ENCODE measurements around the gene ZNF770.
"Not testable (repeated sequence)": the region's sequence is repeated elsewhere in the genome, so short reads cannot be mapped to it uniquely, and the experiment has no call there.

Gene ZNF770

GRCh38 chr15:34976073-34976472 is 12.0 kb downstream of the ZNF770 start:
- DNase-seq: no peak

- no peak for DNase-seq
Observed at GRCh38 chr15:34973512-34973911, 14.6 kb downstream of the ZNF770 start.

DNA sequence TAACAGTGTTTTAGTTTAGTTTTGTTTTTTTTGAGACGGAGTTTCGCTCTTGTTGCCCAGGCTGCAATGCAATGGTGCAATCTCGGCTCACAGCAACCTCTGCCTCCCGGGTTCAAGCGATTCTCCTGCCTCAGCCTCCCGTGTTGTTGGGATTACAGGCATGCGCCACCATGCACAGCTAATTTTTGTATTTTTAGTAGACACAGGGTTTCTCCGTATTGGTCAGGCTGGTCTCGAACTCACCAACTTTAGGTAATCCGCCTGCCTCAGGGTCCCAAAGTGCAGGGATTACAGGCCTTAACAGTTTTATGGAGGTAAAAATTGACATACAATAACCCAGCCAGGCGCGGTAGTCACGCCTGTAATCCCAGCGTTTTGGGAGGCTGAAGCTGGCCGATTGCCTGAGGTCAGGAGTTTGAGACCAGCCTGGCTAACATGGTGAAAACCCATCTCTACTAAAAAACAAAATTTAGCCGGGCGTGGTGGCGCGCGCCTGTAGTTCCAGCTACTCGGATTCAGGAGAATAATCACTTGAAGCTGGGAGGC is 17.9 kb downstream of the ZNF770 start:
- peak in 2 of 58 donors; percentile 2 to 4 for DNase-seq

- DNase-seq: peak; percentile 31 to 98 (median 92)
Observed at GRCh38 chr15:34969340-34970097, 18.6 kb downstream of the ZNF770 start, which contains the start of gene AQR. TSS of gene AQR (minus strand) at chr15:34969742. CDS start at chr15:34969613, 129 bp downstream.

- no peak for DNase-seq
Observed at GRCh38 chr15:34964277-34964676, 23.8 kb downstream of the ZNF770 start.

DNA sequence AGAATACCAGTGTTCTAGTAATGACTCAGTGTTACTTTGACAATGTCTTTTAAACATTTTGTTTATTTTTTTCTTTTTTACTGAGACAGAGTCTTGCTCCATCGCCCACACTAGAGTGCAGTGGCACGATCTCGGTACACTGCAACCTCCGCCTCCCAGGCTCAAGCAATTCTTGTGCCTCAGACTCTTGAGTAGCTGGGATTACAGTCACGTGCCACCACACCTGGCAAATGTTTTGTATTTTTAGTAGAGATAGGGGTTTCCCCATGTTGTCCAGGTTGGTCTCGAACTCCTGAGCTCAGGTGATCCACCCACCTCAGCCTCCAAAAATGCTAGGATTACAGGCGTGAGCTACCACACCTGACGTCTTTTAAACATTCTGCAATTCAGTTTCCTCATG is 34.2 kb downstream of the ZNF770 start:
- no peak for DNase-seq

DNA sequence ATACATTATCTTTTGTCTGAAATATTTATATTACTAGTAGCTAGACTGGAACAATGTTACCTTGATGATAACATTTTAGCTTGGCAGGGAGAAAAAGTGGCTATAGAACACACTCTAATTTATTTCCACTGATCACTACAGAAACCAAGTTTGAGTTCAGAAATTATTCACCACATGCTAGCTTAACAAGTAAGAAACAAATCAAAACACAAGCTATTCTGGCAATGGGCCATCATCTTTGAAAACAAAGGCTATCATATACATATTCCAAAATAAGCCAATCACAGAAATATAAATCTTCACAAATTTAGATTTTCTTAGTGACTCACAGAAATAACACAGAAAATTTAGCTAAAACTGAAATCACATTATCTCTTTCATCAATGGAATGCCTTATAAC is 35.6 kb downstream of the ZNF770 start:
- DNase-seq: no peak

DNA sequence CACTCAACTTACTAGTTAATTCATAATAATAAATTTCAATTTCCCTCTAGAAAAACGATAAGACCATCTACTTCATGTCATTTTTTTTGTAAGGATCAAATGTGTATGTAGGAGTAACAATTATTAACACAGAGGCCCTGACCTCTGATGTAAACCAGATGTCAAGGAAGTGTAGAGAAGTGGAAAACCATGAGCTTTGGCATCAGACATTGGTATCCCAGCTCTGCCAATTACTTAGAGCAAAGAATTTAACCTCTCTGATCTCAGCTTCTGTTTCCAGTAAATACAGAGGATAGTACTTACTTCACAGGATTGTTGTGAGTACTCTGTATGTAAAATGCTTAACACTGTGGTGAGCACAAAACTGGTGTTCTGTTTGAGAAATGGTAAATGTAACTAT is 36.1 kb downstream of the ZNF770 start:
- DNase-seq: no peak

DNA sequence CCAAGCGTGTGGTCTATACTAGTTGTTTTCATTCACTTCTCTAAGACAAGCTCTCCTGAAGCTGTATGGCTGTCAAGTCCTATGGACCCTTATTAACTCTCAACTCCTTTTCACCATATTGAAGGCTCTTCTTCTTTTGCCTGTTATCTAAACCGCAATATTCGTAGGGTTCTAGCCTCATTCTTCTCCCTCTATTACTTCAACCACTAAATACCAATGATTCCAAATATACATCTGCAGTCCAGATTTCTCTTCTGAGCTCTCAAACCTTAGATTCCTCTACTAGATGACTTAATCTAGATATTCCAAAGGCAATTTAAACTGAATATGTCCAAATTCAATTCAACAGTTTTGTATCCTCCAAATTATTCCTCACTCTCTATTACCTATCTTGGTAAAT is 43.2 kb downstream of the ZNF770 start:
- DNase-seq: no peak

DNA sequence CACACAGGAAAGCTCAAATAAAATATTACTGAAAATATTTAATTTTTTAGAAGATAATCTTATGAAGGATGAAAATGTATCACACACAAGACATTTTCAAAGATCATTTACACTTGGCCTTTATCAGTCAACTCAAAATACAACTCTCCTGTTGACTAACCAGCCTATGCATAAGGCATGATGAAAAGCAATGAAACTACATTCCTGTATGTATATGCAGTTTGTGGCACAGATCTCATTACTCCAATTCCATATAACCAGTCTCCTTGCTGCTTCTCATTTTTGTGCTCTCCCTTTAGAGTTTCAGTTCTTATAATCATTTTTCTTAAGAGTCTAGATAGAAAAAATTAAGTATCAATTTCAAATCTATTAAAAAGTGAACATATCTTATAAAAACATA is 44.4 kb downstream of the ZNF770 start:
- DNase-seq: no peak

DNA sequence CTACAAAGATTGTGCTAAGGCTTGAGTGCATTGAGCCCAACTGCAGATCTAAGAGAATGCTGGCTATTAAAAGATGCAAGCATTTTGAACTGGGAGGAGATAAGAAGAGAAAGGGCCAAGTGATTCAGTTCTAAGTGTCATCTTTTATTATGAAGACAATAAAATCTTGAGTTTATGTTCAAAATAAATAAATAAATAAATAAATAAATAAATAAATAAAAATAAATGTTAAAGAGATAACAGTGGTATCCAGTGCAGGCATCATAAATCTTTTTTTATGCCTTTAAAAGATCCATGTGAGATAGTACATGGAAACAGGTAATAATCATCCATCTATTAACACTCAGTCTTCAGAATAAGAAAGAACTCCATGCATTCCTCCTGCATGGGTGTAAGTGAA is 44.8 kb downstream of the ZNF770 start:
- not testable (repeated sequence) for DNase-seq

- DNase-seq: no peak
Observed at GRCh38 chr15:34942363-34942762, 45.7 kb downstream of the ZNF770 start.

DNA sequence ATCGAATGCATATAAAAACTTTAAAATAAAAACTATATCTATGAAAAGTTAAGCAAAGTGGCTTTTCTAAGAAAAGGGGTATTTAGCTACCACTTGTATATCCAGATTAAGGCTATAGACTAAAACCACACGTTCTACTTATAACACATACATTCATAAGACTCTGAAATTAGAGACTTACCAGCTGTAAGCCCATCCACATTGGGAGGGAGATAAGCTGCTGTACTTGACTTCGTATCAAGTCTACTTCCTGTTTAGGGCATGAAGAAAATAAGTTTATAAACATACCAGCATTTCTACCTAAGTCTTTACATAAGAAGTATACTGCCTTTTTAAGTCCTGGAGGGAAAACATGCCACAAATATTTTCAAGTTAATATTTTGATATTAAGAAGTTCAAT is 46.3 kb downstream of the ZNF770 start:
- DNase-seq: no peak

GRCh38 chr15:34941185-34941698 is 46.8 kb downstream of the ZNF770 start:
- no peak for DNase-seq

DNA sequence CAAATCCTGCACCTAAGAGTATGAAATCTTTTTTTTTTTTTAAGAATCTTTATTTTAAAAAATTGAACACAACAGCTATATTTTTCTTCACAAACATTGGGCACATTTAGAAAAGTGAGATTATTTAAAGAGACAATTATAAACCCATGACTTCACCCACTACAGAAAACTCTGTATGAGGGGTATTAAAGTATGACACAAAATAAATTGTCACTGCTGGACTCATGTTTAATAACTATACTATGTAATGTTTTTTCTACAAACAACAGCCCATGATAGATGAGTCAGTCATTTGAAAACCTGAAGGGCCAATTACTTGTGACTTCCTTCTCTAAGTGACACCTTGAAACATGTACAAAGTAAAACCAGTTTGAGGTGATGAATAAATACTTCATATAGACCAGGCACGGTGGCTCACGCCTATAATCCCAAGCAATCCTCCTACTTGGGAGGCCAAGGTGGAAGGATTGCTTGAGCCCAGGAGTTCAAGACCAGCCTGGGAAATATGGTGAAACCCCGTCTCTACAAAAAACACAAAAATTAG is 54.6 kb downstream of the ZNF770 start:
- no peak for DNase-seq

- DNase-seq: not testable (repeated sequence)
Observed at GRCh38 chr15:34928349-34928748, 59.7 kb downstream of the ZNF770 start.
